GM23248 (cell line): ENCODE measurements around the gene ARSI.

ENCODE experiments used
- EZH2 ChIP-seq: fragments of 200-600 bp; sonication (generic); IDR thresholded peaks from 2 replicates; pipeline ENCODE4 v1.6.1; 2018; ENCODE audit warnings: antibody characterized with exemption, mild to moderate bottlenecking; ENCODE audit not compliant: insufficient read depth, poor library complexity, severe bottlenecking
- EZH2phosphoT487 ChIP-seq: fragments of 200-600 bp; sonication (generic); IDR thresholded peaks from 2 replicates; pipeline ENCODE4 v1.6.1; 2018; ENCODE audit warnings: antibody characterized with exemption, moderate library complexity, mild to moderate bottlenecking, low read depth; ENCODE audit not compliant: insufficient read depth

DNA sequence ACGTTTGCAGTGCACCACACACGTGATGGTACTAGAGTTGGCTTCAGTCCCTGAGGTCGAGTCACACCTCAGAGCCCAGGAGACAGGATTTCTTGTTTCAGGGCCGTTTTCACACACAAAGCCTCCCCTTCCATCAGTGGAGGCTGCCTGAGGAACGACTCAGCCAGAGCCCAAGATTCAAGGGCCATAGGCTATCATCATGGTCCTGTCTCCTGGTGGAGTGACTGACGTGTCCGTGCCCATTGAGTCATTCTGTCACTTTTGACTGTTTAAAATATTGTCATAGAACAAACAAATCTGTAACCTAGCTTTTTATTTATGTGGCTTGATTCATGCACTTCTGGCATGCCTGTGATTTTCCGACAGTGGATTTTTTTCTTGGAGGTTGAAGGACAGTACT lies 41.5 kb downstream of the ARSI start:
- no peak for TF ChIP-seq EZH2
- TF ChIP-seq EZH2phosphoT487: no peak
